ENCODE data around the gene FAIM. TPM values are rescaled to one million over a fixed set of nuclear protein-coding genes. Genes with fewer than 3 reads are reported as not detected.

The FAIM gene
- total RNA-seq, 2 donors from 2014 or later = 2.6 to 3.7 TPM

GRCh38 chr3:138657508-138657907, 48.9 kb downstream of the FAIM start:
- TF ChIP-seq CTCF (IDR thresholded peaks at IDR 0.05) = no peak
- DNase-seq (ENCODE audit: low spot score) = no peak
- Histone ChIP-seq H3K27me3 (no peaks in the 10 kb centered on the region), H3K9me3 (no peaks in the 10 kb centered on the region), H3K36me3 (peaks cover 12% of the 10 kb centered on the region), H3K4me1 (no peaks in the 10 kb centered on the region), H3K27ac (no peak overlapping the region), H3K4me3 (no peak overlapping the region)

DNA sequence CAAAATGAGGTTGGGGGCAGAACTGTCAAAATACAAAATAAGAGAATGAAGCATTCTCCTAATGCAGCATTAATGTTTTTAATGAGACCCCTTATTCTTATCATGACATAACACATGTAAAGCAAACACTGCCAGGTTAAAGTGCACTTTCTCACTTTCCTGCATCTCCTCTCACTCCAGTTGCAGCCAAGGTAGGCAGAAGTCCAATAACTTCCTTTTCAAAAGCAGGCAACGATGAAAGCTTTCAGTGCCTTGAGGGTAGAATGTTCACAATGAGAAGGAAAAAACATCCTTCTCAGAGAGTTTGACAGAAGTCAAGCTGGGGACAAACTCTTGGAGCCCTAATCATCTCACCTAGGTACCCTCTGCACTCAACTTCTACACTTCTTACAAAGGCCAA, 59.5 kb downstream of the FAIM start:
- TF ChIP-seq CTCF (IDR thresholded peaks at IDR 0.05) = no peak

DNA sequence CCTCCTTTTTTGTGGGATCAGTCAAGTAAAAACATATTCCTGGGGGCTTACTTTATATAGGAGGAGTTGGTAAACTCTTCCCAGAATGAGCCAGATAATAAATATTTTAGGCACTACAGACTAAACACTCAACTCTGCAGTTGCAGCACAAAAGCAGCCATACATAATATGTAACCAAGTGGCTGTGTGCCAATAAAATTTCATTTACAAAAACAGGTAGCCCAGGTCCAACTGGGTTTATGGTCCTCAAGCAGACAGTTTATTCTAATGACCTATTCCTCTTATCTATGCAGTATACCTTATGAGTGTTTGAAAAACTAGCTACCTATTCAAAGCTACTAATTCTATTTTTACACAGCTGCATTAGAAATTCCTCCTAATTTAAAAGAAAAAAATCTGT, 61.8 kb downstream of the FAIM start:
- H3K4me1 ChIP-seq = peaks cover 0 to 16% of the 10 kb centered on the region in 2 donors
- H3K4me3 ChIP-seq = no peak overlapping the region

More for the DNA sequence above, 59.5 kb downstream of the FAIM start:
- no peaks in the 10 kb centered on the region for H3K9me3 ChIP-seq
- peaks cover 20% of the 10 kb centered on the region for H3K36me3 ChIP-seq
- H3K4me3 ChIP-seq = no peak overlapping the region
- peaks cover 0 to 16% of the 10 kb centered on the region in 2 donors for H3K4me1 ChIP-seq
- no peaks in the 10 kb centered on the region for H3K27me3 ChIP-seq
- DNase-seq (ENCODE audit: low spot score) = no peak
- H3K27ac ChIP-seq = no peak overlapping the region

DNA sequence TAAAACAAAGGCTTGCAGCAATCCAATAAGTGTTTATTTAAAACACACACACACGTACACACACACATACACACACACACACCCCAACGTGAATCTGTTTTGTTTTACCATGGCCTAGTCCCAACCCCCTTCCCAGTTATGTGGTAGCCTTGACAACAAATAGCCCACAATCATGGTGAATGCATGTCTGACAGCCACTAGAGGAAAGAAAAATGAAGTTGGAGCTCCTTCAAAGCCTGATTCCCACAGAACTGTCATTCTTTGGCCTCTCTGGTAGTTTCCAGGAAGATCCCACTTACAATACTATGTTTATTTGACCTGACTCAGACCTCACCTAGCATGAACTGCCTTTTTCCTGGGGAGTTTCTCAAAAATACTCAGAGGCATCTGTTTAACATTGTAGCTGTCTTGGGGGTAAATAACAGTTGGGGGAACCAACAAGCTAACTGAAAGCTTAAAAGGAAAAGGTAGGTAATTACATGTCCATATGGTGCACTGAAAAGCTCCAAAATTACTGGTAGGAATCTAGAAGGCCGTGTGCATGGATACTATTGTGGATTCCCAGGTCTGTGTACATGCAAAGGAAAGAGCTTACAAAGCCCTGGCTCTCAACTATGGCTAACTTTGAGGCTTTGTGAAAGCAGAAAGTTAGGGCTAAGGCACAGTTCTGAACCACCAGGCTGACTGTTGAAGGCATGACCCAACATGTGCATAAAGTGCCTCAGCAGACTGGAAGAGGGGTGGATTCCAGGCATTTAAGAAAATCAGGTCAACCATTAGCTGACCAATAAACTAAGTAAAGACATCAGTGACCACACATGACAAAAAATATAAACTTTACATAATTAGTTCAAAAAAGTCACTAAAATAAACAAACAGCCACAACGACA, 65.3 kb downstream of the FAIM start:
- peaks cover 4% of the 10 kb centered on the region for H3K36me3 ChIP-seq
- H3K4me3 ChIP-seq = no peak overlapping the region
- peaks cover 0 to 12% of the 10 kb centered on the region in 2 donors for H3K4me1 ChIP-seq
- peaks cover 4 to 11% of the 10 kb centered on the region in 2 donors for H3K9me3 ChIP-seq
- no peak for DNase-seq (ENCODE audit: low spot score)
- H3K27ac ChIP-seq = no peak overlapping the region
- no peaks in the 10 kb centered on the region for H3K27me3 ChIP-seq
- TF ChIP-seq CTCF (IDR thresholded peaks at IDR 0.05) = no peak

More for the DNA sequence above, 61.8 kb downstream of the FAIM start:
- H3K27ac ChIP-seq = no peak overlapping the region
- no peaks in the 10 kb centered on the region for H3K27me3 ChIP-seq
- H3K9me3 ChIP-seq = peaks cover 0 to 4% of the 10 kb centered on the region in 2 donors
- H3K36me3 ChIP-seq = peaks cover 4% of the 10 kb centered on the region
- TF ChIP-seq CTCF (IDR thresholded peaks at IDR 0.05) = no peak
- DNase-seq (ENCODE audit: low spot score) = no peak

DNA sequence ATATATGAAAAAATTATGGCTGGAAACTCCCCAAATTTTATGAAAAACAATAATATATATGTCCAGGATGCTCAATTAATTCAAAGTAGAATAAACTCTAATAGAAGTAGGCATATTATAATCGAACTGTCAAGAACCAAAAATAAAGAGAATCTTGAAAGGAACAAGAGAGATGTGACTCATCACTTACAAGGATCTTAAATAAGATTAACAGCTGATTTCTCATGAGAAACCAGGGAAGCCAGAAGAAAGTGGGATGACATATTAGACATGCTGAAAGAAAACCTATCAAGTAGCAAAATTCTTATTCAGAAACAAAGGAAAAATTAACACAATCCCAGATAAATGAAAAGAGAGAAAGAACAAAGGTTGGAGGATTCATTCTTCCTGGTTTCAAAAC, 66.8 kb downstream of the FAIM start:
- TF ChIP-seq CTCF (IDR thresholded peaks at IDR 0.05) = no peak
- peaks cover 4% of the 10 kb centered on the region for H3K36me3 ChIP-seq
- H3K4me1 ChIP-seq = peaks cover 0 to 12% of the 10 kb centered on the region in 2 donors

More for the DNA sequence above, 66.8 kb downstream of the FAIM start:
- Histone ChIP-seq H3K27me3 (no peaks in the 10 kb centered on the region), H3K9me3 (peaks cover 4 to 11% of the 10 kb centered on the region in 2 donors), H3K4me3 (no peak overlapping the region), H3K27ac (no peak overlapping the region)
- no peak for DNase-seq (ENCODE audit: low spot score)

Data from right atrium auricular region (tissue), 2 donors.